Loucy (cell line): Measurements from ENCODE around the gene C6orf118.

Experiments used
- CTCF ChIP-seq: fragments of 200-600 bp; sonication (generic); conservative IDR thresholded peaks from 2 replicates; pipeline ENCODE4 v1.5.1; 2014; ENCODE audit warnings: mild to moderate bottlenecking, antibody characterized with exemption, low read length
- EZH2phosphoT487 ChIP-seq: fragments of 200-600 bp; IDR thresholded peaks from 2 replicates; pipeline ENCODE4 v1.6.1; 2018; ENCODE audit warnings: antibody characterized with exemption, mild to moderate bottlenecking, moderate library complexity, borderline replicate concordance

- TF ChIP-seq CTCF, result no peak
- no peak for TF ChIP-seq EZH2phosphoT487
Observed at GRCh38 chr6:165308926-165309731, at the start of gene C6orf118.
